Measurements from ENCODE around the gene NSD1.

Gene NSD1

GRCh38 chr5:177311723-177312648 lies 178.4 kb downstream of the NSD1 start, which contains the start of gene MXD3:
Gene MXD3, minus strand, starts transcription at chr5:177311898. Its CDS starts 68 bp downstream, at chr5:177311830.
- Histone ChIP-seq H3K4me2 (ENCODE audit: low read length) (peak within 1 kb of the TSS; percentile 94), H3K9me3 (ENCODE audit: control insufficient read depth, insufficient read depth, low read length) (no peaks in the 10 kb centered on the region), H3K36me3 (ENCODE audit: control insufficient read depth, low read length) (peaks cover 45% of the 10 kb centered on the region), H3F3A (ENCODE audit: control insufficient read depth, insufficient read depth) (peaks cover 14% of the 10 kb centered on the region), H3K79me2 (ENCODE audit: control insufficient read depth, low read length) (peaks cover 33% of the 10 kb centered on the region), H3K4me1 (ENCODE audit: control insufficient read depth, low read length) (peaks cover 53% of the 10 kb centered on the region), H3K9me2 (replicated peaks; ENCODE audit: control insufficient read depth, low read length) (no peaks in the 10 kb centered on the region), H4K20me1 (ENCODE audit: control insufficient read depth, insufficient read depth, low read depth, low read length) (peaks cover 13% of the 10 kb centered on the region), H3K4me3 (ENCODE audit: low read length) (peak within 1 kb of the TSS; percentile 83), H3K27me3 (ENCODE audit: control insufficient read depth, low read length) (no peaks in the 10 kb centered on the region), H3K27ac (ENCODE audit: low read depth, low read length) (peak within 1 kb of the TSS; percentile 84)
- TF ChIP-seq EZH2phosphoT487 (IDR thresholded peaks at IDR 0.05; ENCODE audit: borderline replicate concordance, low read length) (no peak), CTCF (IDR thresholded peaks at IDR 0.05; ENCODE audit: low read depth, low read length, poor library complexity, severe bottlenecking) (no peak)

- H3K79me2 ChIP-seq (ENCODE audit: control insufficient read depth, low read length): peaks cover 33% of the 10 kb centered on the region
- H3K4me1 ChIP-seq (ENCODE audit: control insufficient read depth, low read length): peaks cover 46% of the 10 kb centered on the region
- no peaks in the 10 kb centered on the region for H3K9me3 ChIP-seq (ENCODE audit: control insufficient read depth, insufficient read depth, low read length)
- peak; percentile 55 for TF ChIP-seq CTCF (IDR thresholded peaks at IDR 0.05; ENCODE audit: low read depth, low read length, poor library complexity, severe bottlenecking)
- TF ChIP-seq EZH2phosphoT487 (IDR thresholded peaks at IDR 0.05; ENCODE audit: borderline replicate concordance, low read length): no peak
- peaks cover 38% of the 10 kb centered on the region for H3K36me3 ChIP-seq (ENCODE audit: control insufficient read depth, low read length)
- no peaks in the 10 kb centered on the region for H3K9me2 ChIP-seq (replicated peaks; ENCODE audit: control insufficient read depth, low read length)
- peak overlapping the region; percentile 94 for H3K4me2 ChIP-seq (ENCODE audit: low read length)
- peaks cover 13% of the 10 kb centered on the region; the same call in 1 of the 2 replicates for H3F3A ChIP-seq (ENCODE audit: control insufficient read depth, insufficient read depth)
- peak overlapping the region; percentile 84 for H3K27ac ChIP-seq (ENCODE audit: low read depth, low read length)
- H3K4me3 ChIP-seq (ENCODE audit: low read length): peak overlapping the region; percentile 83
- H3K27me3 ChIP-seq (ENCODE audit: control insufficient read depth, low read length): no peaks in the 10 kb centered on the region
- H4K20me1 ChIP-seq (ENCODE audit: control insufficient read depth, insufficient read depth, low read depth, low read length): peaks cover 13% of the 10 kb centered on the region
Measured at GRCh38 chr5:177312649-177313181, 179.1 kb downstream of the NSD1 start.

- Histone ChIP-seq H4K20me1 (ENCODE audit: control insufficient read depth, insufficient read depth, low read depth, low read length) (peaks cover 13% of the 10 kb centered on the region), H3K4me3 (ENCODE audit: low read length) (no peak overlapping the region), H3F3A (ENCODE audit: control insufficient read depth, insufficient read depth) (peaks cover 13% of the 10 kb centered on the region; the same call in 1 of the 2 replicates), H3K27ac (ENCODE audit: low read depth, low read length) (no peak overlapping the region), H3K79me2 (ENCODE audit: control insufficient read depth, low read length) (peaks cover 27% of the 10 kb centered on the region), H3K9me2 (replicated peaks; ENCODE audit: control insufficient read depth, low read length) (no peaks in the 10 kb centered on the region), H3K4me2 (ENCODE audit: low read length) (peak overlapping the region; percentile 94), H3K4me1 (ENCODE audit: control insufficient read depth, low read length) (peaks cover 36% of the 10 kb centered on the region), H3K9me3 (ENCODE audit: control insufficient read depth, insufficient read depth, low read length) (no peaks in the 10 kb centered on the region), H3K36me3 (ENCODE audit: control insufficient read depth, low read length) (peaks cover 29% of the 10 kb centered on the region), H3K27me3 (ENCODE audit: control insufficient read depth, low read length) (no peaks in the 10 kb centered on the region)
- TF ChIP-seq EZH2phosphoT487 (IDR thresholded peaks at IDR 0.05; ENCODE audit: borderline replicate concordance, low read length) (no peak), CTCF (IDR thresholded peaks at IDR 0.05; ENCODE audit: low read depth, low read length, poor library complexity, severe bottlenecking) (no peak)
Measured at GRCh38 chr5:177313561-177314259, 180.1 kb downstream of the NSD1 start.

Data from DOHH2 (cell line).